ENCODE results near the gene ACTL7B. TPM values are rescaled to one million over a fixed set of nuclear protein-coding genes. Genes with fewer than 3 reads are reported as not detected.

Gene ACTL7B
- total and polyA plus RNA-seq, 7 donors = 0.27 TPM; not detected in 6

GRCh38 chr9:108855529-108855886 lies 278 bp downstream of the ACTL7B start:
- no peak for DNase-seq
- no peaks in the 10 kb centered on the region for H3K4me1 ChIP-seq
- no peak overlapping the region for H3K4me3 ChIP-seq
- WGBS, 2 donors = 96 to 97% methylated on average over 25 of the region's 25 CpGs
- no peaks in the 10 kb centered on the region for H3K27me3 ChIP-seq
- H3K36me3 ChIP-seq = no peaks in the 10 kb centered on the region
- intact Hi-C loops (cut with DNase I) = no loop called here
- TF ChIP-seq EP300 (IDR thresholded peaks at IDR 0.05) (no peak), POLR2AphosphoS5 (IDR thresholded peaks at IDR 0.05) (no peak), POLR2A (IDR thresholded peaks at IDR 0.05) (no peak)
- TF ChIP-seq, protein P1, sequence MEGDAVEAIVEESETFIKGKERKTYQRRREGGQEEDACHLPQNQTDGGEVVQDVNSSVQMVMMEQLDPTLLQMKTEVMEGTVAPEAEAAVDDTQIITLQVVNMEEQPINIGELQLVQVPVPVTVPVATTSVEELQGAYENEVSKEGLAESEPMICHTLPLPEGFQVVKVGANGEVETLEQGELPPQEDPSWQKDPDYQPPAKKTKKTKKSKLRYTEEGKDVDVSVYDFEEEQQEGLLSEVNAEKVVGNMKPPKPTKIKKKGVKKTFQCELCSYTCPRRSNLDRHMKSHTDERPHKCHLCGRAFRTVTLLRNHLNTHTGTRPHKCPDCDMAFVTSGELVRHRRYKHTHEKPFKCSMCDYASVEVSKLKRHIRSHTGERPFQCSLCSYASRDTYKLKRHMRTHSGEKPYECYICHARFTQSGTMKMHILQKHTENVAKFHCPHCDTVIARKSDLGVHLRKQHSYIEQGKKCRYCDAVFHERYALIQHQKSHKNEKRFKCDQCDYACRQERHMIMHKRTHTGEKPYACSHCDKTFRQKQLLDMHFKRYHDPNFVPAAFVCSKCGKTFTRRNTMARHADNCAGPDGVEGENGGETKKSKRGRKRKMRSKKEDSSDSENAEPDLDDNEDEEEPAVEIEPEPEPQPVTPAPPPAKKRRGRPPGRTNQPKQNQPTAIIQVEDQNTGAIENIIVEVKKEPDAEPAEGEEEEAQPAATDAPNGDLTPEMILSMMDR (IDR thresholded peaks at IDR 0.05) = no peak
- H3K27ac ChIP-seq = no peak overlapping the region
- no peaks in the 10 kb centered on the region for H3K9me3 ChIP-seq

DNA sequence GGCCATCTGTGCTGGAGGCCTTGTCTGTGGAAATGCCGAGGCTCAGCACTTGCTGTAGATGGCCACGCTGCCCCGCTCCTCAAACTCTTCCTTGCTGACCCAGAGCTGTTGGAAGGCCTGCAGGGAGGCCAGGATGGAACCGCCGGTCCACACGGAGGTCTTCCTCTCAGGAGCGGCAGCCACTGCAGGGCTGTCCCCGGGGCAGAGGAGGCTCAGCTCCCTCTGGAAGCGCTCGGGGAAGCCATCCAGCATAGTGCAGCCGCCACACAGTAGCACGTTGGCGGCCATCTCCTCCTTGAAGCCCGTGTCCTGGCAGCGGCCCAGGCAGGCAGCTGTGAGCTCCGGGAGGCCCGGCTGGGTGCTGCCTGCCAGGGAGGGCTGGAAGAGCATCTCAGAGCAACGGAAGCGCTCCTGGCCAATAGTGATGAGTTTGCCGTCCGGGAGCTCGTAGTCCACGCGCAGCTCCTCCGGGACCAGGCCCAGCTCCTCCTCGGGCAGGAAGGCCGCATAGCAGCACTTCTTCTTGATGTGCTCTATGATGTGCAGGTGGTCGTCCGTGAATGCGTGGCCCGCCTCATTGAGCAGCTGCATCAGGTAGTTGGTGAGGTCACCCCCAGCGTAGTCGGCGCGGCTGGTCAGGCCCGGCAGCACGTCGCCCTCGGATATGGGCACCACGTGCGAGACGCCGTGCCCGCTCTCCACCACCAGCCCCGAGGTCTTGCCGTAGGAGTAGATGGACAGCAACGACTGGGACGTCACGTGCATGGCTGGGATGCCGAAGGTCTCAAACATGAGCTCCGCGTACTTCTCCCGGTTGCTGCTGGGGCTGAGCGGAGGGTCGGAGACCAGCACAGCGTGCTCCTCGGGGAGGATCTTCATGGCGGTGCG lies 901 bp downstream of the ACTL7B start:
- no peaks in the 10 kb centered on the region for H3K4me1 ChIP-seq
- H3K27me3 ChIP-seq = no peaks in the 10 kb centered on the region
- intact Hi-C loops (cut with DNase I) = no loop called here
- no peak for DNase-seq
- no peaks in the 10 kb centered on the region for H3K9me3 ChIP-seq
- WGBS, 2 donors = 94 to 95% methylated on average over 59 of the region's 59 CpGs
- no peaks in the 10 kb centered on the region for H3K36me3 ChIP-seq
- no peak for TF ChIP-seq POLR2A (IDR thresholded peaks at IDR 0.05)
- TF ChIP-seq POLR2AphosphoS5 (IDR thresholded peaks at IDR 0.05) = no peak
- TF ChIP-seq EP300 (IDR thresholded peaks at IDR 0.05) = no peak
- TF ChIP-seq, protein P1 (IDR thresholded peaks at IDR 0.05) = no peak
- no peak overlapping the region for H3K27ac ChIP-seq
- H3K4me3 ChIP-seq = no peak overlapping the region

DNA sequence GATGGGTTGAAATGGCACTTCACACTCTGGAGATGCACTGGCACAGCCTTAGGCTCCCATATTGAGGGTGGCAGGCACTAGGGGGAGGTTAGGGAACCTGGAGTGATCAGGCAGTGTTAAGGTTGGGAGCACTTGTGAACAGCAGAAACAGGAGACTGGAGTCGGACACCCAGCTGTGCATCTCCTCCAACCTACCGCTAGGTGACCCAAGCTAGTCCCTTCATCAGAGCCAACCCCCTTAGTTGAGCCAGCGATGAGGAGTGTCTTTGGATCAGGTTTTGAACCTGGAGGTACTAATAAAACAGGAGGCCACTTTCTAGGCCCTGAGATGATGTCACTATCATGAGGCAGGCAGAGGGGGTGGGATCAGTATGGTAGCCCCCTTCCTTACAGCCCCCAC lies 1.7 kb downstream of the ACTL7B start:
- H3K36me3 ChIP-seq = no peaks in the 10 kb centered on the region
- intact Hi-C loops (cut with DNase I) = no loop called here
- TF ChIP-seq EP300 (IDR thresholded peaks at IDR 0.05) (no peak), POLR2A (IDR thresholded peaks at IDR 0.05) (no peak), POLR2AphosphoS5 (IDR thresholded peaks at IDR 0.05) (no peak)
- TF ChIP-seq, protein P1 (IDR thresholded peaks at IDR 0.05) = no peak

DNA sequence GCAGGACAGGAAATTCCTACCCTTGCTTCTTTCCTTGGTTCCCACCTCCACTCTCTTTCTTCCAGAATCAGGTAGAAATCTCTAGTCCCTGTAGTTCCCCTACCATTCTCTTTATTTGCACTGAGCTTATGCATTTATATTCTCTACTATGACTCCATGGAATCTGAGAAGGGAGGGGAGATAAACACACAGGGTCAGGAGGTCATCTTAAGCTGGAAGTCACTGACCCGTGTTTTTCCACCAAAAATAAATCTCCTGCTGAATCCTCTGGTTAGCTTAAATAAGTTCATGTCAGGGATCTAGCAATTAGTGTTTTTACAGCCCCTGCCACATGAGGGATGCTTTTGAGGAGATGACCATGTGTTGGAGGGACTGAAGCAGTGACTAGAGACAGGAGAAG lies 3.7 kb downstream of the ACTL7B start:
- no peak for TF ChIP-seq POLR2A (IDR thresholded peaks at IDR 0.05)
- TF ChIP-seq EP300 (IDR thresholded peaks at IDR 0.05) = no peak
- no peak for TF ChIP-seq POLR2AphosphoS5 (IDR thresholded peaks at IDR 0.05)
- TF ChIP-seq, protein P1 (IDR thresholded peaks at IDR 0.05) = no peak
- Histone ChIP-seq H3K27me3 (no peaks in the 10 kb centered on the region), H3K36me3 (no peaks in the 10 kb centered on the region), H3K4me3 (no peak overlapping the region), H3K4me1 (no peaks in the 10 kb centered on the region), H3K27ac (no peak overlapping the region), H3K9me3 (no peaks in the 10 kb centered on the region)
- DNase-seq = no peak
- 37 to 38% methylated on average over 1 of the region's 1 CpG for WGBS, 2 donors
- intact Hi-C loops (cut with DNase I) = no loop called here

More for the DNA sequence above, 1.7 kb downstream of the ACTL7B start:
- Histone ChIP-seq H3K4me1 (no peaks in the 10 kb centered on the region), H3K27me3 (no peaks in the 10 kb centered on the region), H3K4me3 (no peak overlapping the region), H3K9me3 (no peaks in the 10 kb centered on the region), H3K27ac (no peak overlapping the region)
- DNase-seq = no peak
- WGBS, 2 donors = 93 to 95% methylated on average over 3 of the region's 3 CpGs
